ENCODE data around the gene AUP1. TPM values are rescaled to one million over a fixed set of nuclear protein-coding genes. Genes with fewer than 3 reads are reported as not detected.

The AUP1 gene
- total RNA-seq, 1 experiment from 2014 or later, result 91.5 TPM

- Histone ChIP-seq H3K4ac (ENCODE audit: low read depth, low read length) (no peak overlapping the region), H3K18ac (ENCODE audit: insufficient read length, low read depth, low read length) (no peak overlapping the region), H3K4me2 (ENCODE audit: insufficient read depth, insufficient read length, low read length) (no peak overlapping the region), H2AK5ac (ENCODE audit: insufficient read length, low read length) (no peak overlapping the region), H2BK120ac (ENCODE audit: low read depth, low read length, poor library complexity, severe bottlenecking) (no peak overlapping the region), H3K79me2 (ENCODE audit: insufficient read depth, low read length) (no peaks in the 10 kb centered on the region), H3K56ac (ENCODE audit: insufficient read length, low read depth, low read length) (no peak overlapping the region), H3K23me2 (ENCODE audit: insufficient read length, low read depth, low read length, poor library complexity, severe bottlenecking) (no peaks in the 10 kb centered on the region), H2AFZ (ENCODE audit: low read length) (no peak overlapping the region), H3K9ac (ENCODE audit: extremely low read depth, insufficient read length, low read length) (no peak overlapping the region), H3K27me3 (ENCODE audit: insufficient read depth, low read length) (no peaks in the 10 kb centered on the region), H3K23ac (ENCODE audit: insufficient read length, low read depth, low read length) (no peak overlapping the region), H2BK15ac (ENCODE audit: low read depth, low read length) (no peak overlapping the region), H3T11ph (ENCODE audit: low read length) (no peak overlapping the region), H4K5ac (ENCODE audit: insufficient read length, low read depth, low read length) (no peak overlapping the region), H2BK5ac (ENCODE audit: insufficient read length, low read length) (no peak overlapping the region), H4K20me1 (ENCODE audit: control insufficient read depth, insufficient read depth, insufficient read length) (no peaks in the 10 kb centered on the region), H3K79me1 (ENCODE audit: insufficient read depth, low read depth, low read length, poor library complexity, severe bottlenecking) (no peaks in the 10 kb centered on the region), H3K4me1 (ENCODE audit: insufficient read depth, low read length) (no peaks in the 10 kb centered on the region), H4K91ac (ENCODE audit: insufficient read length, low read depth, low read length) (no peak overlapping the region), H3K27ac (ENCODE audit: insufficient read length, low read depth, low read length) (no peak overlapping the region), H3K9me3 (ENCODE audit: control insufficient read depth, low read depth, low read length) (no peaks in the 10 kb centered on the region), H2BK20ac (ENCODE audit: low read depth, low read length, poor library complexity, severe bottlenecking) (no peak overlapping the region), H3K14ac (ENCODE audit: insufficient read depth, low read length) (no peak overlapping the region), H2BK12ac (ENCODE audit: insufficient read length, low read depth, low read length) (no peak overlapping the region), H4K8ac (replicated peaks; ENCODE audit: insufficient read length, low read depth, low read length) (no peak overlapping the region)
- DNase-seq, result no peak
- no CpG with 5 or more reads among the region's 7 CpGs for WGBS (ENCODE audit: extremely low coverage, insufficient read length, low lambda C conversion rate)
- Mint-ChIP-seq H3K27ac (no peak overlapping the region; a peak in 1 of 7 replicates), H3K36me3 (ENCODE audit: insufficient read depth in 1 of 3, low read depth in 3 of 3) (no peaks in the 10 kb centered on the region), H3K4me1 (peaks cover 2 to 3% of the 10 kb centered on the region in 2 experiments; a peak in 1 of 4 replicates), H3K4me3 (no peak overlapping the region), H3K9me3 (no peaks in the 10 kb centered on the region), H3K27me3 (ENCODE audit: low read depth) (peaks cover 3% of the 10 kb centered on the region; the same call in 1 of the 2 replicates)
- TF ChIP-seq, protein P1, sequence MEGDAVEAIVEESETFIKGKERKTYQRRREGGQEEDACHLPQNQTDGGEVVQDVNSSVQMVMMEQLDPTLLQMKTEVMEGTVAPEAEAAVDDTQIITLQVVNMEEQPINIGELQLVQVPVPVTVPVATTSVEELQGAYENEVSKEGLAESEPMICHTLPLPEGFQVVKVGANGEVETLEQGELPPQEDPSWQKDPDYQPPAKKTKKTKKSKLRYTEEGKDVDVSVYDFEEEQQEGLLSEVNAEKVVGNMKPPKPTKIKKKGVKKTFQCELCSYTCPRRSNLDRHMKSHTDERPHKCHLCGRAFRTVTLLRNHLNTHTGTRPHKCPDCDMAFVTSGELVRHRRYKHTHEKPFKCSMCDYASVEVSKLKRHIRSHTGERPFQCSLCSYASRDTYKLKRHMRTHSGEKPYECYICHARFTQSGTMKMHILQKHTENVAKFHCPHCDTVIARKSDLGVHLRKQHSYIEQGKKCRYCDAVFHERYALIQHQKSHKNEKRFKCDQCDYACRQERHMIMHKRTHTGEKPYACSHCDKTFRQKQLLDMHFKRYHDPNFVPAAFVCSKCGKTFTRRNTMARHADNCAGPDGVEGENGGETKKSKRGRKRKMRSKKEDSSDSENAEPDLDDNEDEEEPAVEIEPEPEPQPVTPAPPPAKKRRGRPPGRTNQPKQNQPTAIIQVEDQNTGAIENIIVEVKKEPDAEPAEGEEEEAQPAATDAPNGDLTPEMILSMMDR (conservative IDR thresholded peaks at IDR 0.05), result no peak
These were observed 46.8 kb upstream of the AUP1 start for GRCh38 chr2:74576211-74576862.

All from H9 (cell line).